ENCODE measurements around the gene STIP1. TPM values are rescaled to one million over a fixed set of nuclear protein-coding genes. Genes with fewer than 3 reads are reported as not detected.

The STIP1 gene
- 10 to 100 TPM; 26.3 to 92.4 (median 63.3) TPM for polyA plus RNA-seq (ENCODE audit: low read depth in 6 of 6)

DNA sequence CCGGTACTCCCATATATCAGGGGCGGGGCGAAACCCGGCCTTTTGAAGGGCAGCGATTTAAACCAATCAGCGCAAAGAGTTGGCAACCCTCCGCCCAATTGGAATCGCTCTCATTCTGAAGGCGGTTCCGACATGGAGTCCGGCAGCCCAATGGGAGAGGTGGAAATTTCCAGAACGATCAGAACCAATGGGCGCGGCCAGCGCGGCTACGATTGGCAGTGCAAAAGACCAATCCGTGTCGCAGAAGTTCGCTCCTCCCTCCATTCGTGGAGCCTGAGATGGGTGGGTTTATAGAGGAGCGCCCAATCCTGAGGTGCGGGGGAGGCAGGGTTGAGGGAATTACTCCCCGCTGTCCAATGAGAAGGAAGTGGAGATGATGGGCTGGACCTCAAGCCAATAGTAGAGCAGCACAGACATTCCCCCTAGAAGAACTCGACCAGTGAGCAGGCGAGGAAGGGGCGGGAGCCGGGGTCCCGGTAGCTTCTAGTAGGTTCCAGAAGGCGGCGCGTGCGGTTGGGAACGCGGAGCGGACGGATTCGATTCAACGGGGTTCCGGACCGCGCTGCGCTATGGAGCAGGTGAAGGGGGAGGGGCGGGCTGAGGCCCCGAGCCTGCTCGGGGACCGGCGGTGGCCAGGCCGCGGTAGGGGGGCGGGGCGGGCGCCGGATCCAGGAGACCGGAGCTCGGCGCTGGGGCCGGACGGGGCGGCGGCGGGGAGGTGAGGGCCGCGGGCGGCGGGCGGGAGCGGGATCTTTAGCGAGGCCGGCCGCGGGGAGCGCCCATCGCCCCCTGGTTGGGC lies at the start of gene STIP1:
STIP1 (plus strand) TSS at position 479 of the 799 bp plus-strand sequence; CDS start at position 570, 91 bp downstream.
- no peaks in the 10 kb centered on the region for H3K27me3 Mint-ChIP-seq
- H3K9me3 Mint-ChIP-seq = no peaks in the 10 kb centered on the region
- H3K4me1 Mint-ChIP-seq = peaks cover 22 to 41% (median 40%) of the 10 kb centered on the region in 3 donors
- peak; percentile 99 for DNase-seq
- H3K36me3 Mint-ChIP-seq = no peaks in the 10 kb centered on the region
- ATAC-seq (ENCODE audit: low read depth in 2 of 2) = peak; percentile 86 to 88
- peak within 1 kb of the TSS in 5 of 6 donors; percentile 81 to 98 (median 97) for H3K27ac Mint-ChIP-seq
- peak within 1 kb of the TSS in 7 of 8 donors; percentile 94 to 100 (median 99) for H3K4me3 Mint-ChIP-seq

DNA sequence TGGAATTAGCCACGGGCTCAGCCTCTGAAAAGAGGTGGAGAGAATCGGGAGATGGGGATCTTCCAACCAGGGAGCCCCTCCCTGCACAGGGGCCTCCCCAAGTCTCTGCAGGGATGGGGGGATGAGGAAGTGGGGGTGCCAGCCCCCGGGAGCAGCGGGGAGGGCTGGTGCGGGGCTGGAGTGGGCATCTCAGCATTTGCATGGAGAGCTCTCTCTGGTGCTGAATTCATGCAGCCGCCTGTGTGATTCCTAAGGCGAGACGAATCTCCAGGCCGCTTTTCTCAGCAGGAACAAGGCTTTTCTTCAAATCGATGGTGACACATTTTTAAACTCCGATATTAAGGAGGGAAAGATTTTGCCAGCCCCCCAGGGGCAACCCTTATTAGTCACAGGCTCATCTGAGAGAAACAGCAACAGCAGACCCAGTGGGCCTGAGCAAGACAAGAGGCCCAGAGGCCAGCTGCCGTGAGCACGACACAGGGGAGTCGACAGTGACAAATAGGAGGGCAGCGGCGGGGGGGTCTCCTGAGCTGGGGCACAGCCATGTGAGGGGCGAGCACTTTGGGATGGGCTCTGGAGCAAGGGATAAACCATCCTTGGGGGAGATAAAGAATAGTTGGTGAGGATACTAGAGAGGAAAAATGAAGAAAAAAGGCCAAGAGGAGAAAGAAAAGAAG lies 49.1 kb upstream of the STIP1 start:
- H3K27ac Mint-ChIP-seq = no peak overlapping the region
- H3K4me1 Mint-ChIP-seq = peaks cover 0 to 4% (median 0%) of the 10 kb centered on the region in 3 donors
- ATAC-seq (ENCODE audit: low read depth in 2 of 2) (no peak), DNase-seq (no peak)
- H3K4me3 Mint-ChIP-seq = peak overlapping the region in 1 of 8 donors; percentile 84
- H3K36me3 Mint-ChIP-seq = no peaks in the 10 kb centered on the region
- no peaks in the 10 kb centered on the region for H3K9me3 Mint-ChIP-seq
- peaks cover 0 to 5% (median 0%) of the 10 kb centered on the region in 3 donors for H3K27me3 Mint-ChIP-seq

DNA sequence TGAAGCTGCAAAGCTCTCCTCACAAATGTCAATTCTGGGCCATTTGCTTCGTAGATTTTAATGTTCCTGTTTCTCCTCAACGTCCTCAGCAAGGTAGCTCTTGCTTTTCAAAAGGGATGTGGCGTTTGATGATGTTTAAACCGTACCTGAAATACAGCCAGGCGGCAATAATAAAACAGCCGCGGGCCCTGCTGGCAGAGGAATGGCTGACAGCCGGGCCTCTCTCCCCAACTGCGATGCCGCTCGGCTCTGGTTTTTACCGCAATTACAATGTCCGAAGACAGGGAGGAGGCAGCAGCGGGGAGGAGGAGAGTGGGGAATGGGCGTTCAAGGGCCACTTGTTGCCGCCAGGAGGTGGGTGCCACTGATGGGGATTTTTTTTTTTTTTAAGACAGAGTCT lies 47.6 kb upstream of the STIP1 start:
- Mint-ChIP-seq H3K36me3 (no peaks in the 10 kb centered on the region), H3K27me3 (peaks cover 0 to 5% (median 0%) of the 10 kb centered on the region in 3 donors), H3K9me3 (no peaks in the 10 kb centered on the region), H3K4me1 (peaks cover 3 to 6% (median 5%) of the 10 kb centered on the region in 3 donors), H3K4me3 (no peak overlapping the region), H3K27ac (no peak overlapping the region)
- ATAC-seq (ENCODE audit: low read depth in 2 of 2) (no peak), DNase-seq (no peak)

DNA sequence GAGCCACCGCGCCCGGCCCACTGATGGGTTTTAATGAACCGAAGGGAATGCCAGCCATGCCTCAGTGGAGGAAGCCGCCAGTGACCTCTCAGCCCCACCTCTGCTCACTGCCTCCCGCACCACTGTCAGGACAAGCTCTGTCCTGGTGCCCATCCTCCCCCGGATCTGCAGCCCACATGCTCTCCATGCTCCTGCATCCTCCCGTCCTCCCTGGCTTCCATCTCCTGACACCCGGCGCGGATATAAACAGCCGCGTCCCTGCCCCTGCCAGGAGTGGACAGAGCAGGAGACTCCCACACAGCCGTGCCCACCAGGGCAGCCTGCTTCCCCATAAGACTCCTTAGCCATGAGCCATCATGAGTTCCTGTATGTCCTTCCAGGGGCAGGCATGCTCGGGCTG lies 46.9 kb upstream of the STIP1 start:
- Mint-ChIP-seq H3K4me1 (peaks cover 9 to 13% (median 12%) of the 10 kb centered on the region in 3 donors), H3K27me3 (peaks cover 0 to 3% (median 0%) of the 10 kb centered on the region in 3 donors), H3K9me3 (no peaks in the 10 kb centered on the region), H3K36me3 (no peaks in the 10 kb centered on the region), H3K27ac (no peak overlapping the region), H3K4me3 (no peak overlapping the region)
- ATAC-seq (ENCODE audit: low read depth in 2 of 2) = no peak
- no peak for DNase-seq

DNA sequence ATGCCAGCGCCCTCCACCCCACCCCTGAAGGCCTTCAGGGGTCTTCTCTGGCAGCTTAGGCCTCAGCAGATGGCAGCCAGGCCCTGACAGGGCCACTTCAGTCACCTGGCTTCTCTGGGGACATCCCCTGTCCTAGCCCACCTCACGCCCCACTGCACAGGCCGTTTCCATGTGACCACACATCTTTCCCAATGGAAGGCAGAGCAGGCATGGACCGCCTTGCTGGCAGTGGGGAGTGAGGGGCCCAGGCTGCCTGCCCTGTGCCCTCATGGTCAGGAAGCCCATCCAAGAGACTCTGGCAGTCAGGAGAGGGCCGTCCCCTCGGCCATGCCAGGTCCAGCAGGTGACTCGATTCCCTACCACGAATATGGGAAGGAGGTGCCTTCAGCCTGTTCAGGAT lies 45.9 kb upstream of the STIP1 start:
- ATAC-seq (ENCODE audit: low read depth in 2 of 2) = no peak
- Mint-ChIP-seq H3K9me3 (no peaks in the 10 kb centered on the region), H3K36me3 (no peaks in the 10 kb centered on the region), H3K27ac (no peak overlapping the region), H3K27me3 (no peaks in the 10 kb centered on the region), H3K4me1 (peaks cover 13 to 16% (median 14%) of the 10 kb centered on the region in 3 donors), H3K4me3 (no peak overlapping the region)
- DNase-seq = no peak

DNA sequence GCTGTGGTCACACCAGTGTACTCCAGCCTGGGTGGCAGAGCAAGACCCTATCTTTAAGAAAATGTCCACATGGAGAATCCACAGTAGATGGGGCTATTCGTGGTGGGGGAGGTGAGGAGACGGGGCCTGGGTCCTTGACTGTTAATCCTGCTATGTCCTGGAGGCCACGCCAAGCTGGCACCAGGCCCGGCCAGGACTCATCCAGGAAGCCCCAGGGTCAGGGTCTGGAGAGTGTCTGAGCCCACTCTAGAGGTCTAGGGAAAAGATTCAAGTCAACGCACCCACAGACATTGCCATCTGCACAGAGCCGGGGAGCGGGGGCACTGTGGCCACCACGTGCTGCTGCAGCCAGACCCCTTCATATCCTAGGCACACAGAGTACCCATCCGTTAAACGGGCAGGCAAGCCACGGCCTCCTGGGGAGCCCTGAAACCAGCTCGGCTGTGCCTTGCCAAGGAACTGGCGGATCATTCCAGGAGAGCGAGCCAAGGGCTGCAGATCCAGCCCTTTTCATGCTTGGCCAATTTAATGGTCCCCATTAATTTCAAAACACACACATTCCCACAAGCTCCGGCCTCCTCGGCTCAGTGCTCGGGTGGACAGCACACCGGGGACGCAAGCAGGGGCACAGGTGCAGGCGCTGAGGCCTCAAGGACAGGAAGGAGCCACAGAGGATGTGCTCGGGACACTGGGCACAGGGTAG lies 44.7 kb upstream of the STIP1 start:
- Mint-ChIP-seq H3K9me3 (no peaks in the 10 kb centered on the region), H3K27ac (peak overlapping the region in 1 of 6 donors; percentile 56), H3K4me1 (peaks cover 11 to 21% (median 18%) of the 10 kb centered on the region in 3 donors), H3K27me3 (no peaks in the 10 kb centered on the region), H3K36me3 (no peaks in the 10 kb centered on the region), H3K4me3 (no peak overlapping the region)
- no peak for DNase-seq
- no peak for ATAC-seq (ENCODE audit: low read depth in 2 of 2)

DNA sequence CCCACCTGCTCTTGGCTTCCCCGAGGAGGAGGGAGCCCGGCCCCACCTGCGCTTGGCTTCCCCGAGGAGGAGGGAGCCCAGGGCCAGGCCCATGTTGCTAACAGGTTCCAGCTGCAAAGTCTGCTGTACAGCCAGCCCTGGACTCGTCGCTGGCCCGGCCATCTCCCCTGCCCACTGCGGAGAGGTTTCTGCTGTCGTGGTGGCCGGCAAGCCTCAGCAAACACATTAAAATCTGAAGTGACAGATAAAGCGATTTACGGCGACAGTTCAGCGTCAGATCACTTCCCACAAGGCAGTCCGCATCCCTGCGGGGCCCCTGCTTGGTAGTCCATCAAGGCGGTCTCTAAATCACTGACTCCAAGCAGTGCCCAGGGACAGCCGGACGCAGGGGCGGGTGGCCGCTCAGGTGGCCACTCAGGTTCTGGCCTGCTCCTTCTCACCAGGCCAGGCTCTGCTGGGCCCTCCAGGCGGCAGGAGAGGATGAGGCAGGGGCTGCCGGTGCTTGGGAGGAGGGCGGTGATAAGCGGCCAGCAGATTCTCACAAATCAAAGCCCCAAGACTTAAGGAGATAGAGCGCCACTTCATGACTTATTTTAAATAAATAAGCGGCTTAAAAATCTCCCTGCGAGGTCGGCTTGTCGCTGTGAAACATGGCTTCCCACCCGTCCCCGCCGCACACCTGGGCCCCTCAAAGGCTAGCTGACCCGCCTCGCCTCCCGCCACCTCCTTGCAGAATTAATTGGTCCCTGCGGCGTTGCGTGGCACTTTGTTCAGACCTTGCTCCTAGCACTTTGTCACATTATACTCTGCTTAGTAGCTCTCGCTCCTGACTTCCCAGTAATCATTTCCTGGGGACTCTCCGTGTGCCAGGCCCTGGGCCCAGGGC lies 41.1 kb upstream of the STIP1 start:
- H3K36me3 Mint-ChIP-seq = no peaks in the 10 kb centered on the region
- H3K9me3 Mint-ChIP-seq = no peaks in the 10 kb centered on the region
- H3K4me3 Mint-ChIP-seq = no peak overlapping the region
- peaks cover 0 to 3% (median 0%) of the 10 kb centered on the region in 3 donors for H3K27me3 Mint-ChIP-seq
- H3K27ac Mint-ChIP-seq = peak overlapping the region in 1 of 6 donors; percentile 27
- H3K4me1 Mint-ChIP-seq = peaks cover 17 to 32% (median 28%) of the 10 kb centered on the region in 3 donors
- no peak for ATAC-seq (ENCODE audit: low read depth in 2 of 2)
- DNase-seq = no peak

DNA sequence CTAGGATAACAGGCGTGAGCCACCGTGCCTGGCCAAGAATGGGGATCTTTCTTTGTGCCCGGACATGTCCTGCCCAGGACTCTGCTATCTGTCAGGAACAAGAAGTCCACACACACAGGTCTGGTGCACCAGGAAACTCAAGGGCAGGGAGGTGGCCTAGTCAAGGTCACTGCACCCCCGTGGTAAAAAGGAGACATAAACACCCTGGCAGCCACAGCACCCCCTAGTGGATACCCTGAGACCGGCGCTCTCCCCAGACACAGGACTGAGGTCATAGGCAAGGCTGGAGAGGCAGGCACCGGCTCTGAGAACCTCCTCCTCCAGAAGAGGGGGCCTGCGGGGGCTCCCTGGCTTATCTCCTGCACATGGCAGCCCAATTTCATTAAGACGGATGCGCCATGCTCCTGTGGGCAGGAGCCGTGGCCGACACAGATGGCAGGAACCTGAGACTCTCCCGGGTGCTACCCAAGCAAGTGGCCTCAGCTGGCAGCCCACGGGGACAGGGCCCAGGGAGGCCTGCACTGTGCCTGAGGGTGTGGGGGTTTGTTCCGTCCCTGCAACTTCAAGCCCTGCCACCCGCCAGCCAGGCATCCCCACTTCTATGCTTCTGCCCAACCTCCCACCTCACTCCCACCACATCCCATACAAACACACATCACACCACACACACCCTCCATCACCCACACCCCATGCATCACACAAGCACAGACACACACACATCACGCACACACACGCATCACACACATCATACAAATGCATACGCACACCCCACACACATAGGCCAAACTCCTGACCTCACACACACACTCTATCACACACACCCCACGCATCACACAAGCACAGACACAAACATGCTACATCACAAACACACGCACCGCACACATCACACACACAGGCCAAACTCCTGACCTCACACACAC lies 39.7 kb upstream of the STIP1 start:
- no peaks in the 10 kb centered on the region for H3K36me3 Mint-ChIP-seq
- ATAC-seq (ENCODE audit: low read depth in 2 of 2) = peak; percentile 69 to 75
- peaks cover 17 to 32% (median 28%) of the 10 kb centered on the region in 3 donors for H3K4me1 Mint-ChIP-seq
- no peaks in the 10 kb centered on the region for H3K9me3 Mint-ChIP-seq
- DNase-seq = peak; percentile 54
- peaks cover 0 to 3% (median 0%) of the 10 kb centered on the region in 3 donors for H3K27me3 Mint-ChIP-seq
- peak overlapping the region in 1 of 8 donors; percentile 53 for H3K4me3 Mint-ChIP-seq
- H3K27ac Mint-ChIP-seq = peak overlapping the region in 3 of 6 donors; percentile 49 to 78 (median 56)

DNA sequence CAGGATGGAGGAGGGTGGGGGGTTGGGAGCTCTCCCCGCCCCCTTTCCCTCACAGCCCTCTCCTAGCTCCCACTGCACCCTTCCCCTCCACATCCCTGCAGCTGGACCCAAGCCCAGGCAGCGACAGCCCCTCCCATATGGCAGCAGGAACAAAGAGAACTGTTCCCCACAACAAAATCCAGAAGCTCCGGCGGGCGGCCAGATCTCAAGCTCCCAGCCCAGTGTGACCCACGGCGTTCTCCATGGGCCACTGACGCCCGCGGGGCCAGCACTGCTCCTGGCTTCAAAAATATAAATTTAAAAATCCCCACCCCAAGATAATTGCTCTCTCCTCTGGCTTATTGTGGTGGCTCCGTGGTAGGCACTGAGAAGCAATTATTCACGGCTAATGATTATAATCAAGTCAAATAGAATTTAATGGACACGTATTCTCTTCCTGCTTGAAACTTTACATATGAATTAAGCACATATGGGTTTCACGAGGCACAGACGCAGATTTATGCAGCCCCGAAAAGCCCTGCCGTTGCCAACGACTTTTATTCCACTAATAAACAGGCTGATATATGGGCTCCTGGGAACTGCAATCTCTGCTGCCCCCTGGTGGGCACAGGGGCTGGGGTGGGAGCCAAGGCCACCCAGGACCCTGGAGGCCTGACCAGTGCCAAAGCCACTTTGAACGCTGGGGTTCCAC lies 37.6 kb upstream of the STIP1 start:
- Mint-ChIP-seq H3K9me3 (no peaks in the 10 kb centered on the region), H3K36me3 (no peaks in the 10 kb centered on the region), H3K27me3 (peaks cover 0 to 3% (median 0%) of the 10 kb centered on the region in 3 donors), H3K4me3 (no peak overlapping the region), H3K27ac (peak overlapping the region in 2 of 6 donors; percentile 26 to 36), H3K4me1 (peaks cover 20 to 36% (median 22%) of the 10 kb centered on the region in 3 donors)
- peak; percentile 69 for DNase-seq
- ATAC-seq (ENCODE audit: low read depth in 2 of 2) = peak; percentile 66 to 68

DNA sequence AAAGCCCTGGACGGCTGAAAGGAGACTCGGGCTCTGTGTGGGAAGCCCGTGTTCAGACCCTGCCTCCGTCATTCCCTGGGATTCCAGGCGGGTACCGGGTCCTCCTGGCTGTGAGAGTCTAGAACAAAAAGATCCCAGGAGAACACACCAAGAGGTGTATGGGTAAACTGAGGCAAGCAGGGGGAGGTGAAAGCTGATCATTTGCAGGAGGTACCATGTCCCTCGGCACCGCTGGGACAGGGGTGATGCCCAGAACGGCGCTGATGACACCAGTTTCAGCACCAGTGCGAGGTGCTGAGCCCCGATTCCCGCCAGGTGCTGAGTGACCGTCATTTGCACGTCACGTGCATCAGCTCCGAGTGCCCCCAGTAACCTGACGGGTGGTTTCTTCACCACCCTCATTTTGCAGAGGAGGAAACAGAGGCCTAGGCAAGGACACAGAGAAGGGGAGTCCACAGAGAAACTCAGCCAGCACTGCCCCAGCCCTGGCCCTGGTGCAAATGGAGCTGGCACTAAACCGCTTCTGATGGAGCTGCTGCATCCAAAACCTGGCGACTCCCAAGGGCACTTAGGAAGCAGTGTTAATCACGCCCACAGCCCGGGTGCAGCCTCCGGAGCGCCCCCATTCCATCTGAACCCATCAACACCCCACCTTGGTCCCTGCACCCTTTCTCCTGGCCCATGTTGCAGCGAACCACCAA lies 36.9 kb upstream of the STIP1 start:
- Mint-ChIP-seq H3K9me3 (no peaks in the 10 kb centered on the region), H3K36me3 (no peaks in the 10 kb centered on the region), H3K4me3 (no peak overlapping the region), H3K27ac (peak overlapping the region in 2 of 6 donors; percentile 26 to 36), H3K27me3 (peaks cover 3 to 7% (median 5%) of the 10 kb centered on the region in 3 donors), H3K4me1 (peaks cover 16 to 29% (median 16%) of the 10 kb centered on the region in 3 donors)
- no peak for ATAC-seq (ENCODE audit: low read depth in 2 of 2)
- DNase-seq = no peak

DNA sequence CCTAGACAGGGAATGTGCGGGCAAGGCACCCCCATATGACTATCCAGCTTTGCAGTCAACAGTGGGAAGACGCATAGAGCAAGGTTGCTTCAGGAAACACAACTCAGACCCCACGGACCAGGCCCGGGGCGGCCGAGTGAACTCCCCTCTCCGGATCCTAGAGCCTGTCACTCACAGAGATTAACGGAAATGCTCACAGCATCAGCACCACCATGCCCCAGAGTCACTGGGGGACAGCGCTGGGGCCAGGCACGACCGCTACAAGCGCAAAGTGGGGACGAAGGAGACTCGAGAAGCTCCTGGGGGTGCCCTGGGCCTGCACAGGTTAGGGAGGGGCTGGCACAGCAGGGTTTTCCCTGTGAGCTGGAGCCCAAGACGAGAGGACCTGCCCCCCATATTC lies 35.9 kb upstream of the STIP1 start:
- H3K27me3 Mint-ChIP-seq = peaks cover 3 to 13% (median 9%) of the 10 kb centered on the region in 3 donors
- no peaks in the 10 kb centered on the region for H3K36me3 Mint-ChIP-seq
- peaks cover 16 to 26% (median 16%) of the 10 kb centered on the region in 3 donors for H3K4me1 Mint-ChIP-seq
- no peaks in the 10 kb centered on the region for H3K9me3 Mint-ChIP-seq
- ATAC-seq (ENCODE audit: low read depth in 2 of 2) (no peak), DNase-seq (no peak)
- no peak overlapping the region for H3K4me3 Mint-ChIP-seq
- peak overlapping the region in 1 of 6 donors; percentile 15 for H3K27ac Mint-ChIP-seq
